NCI-H1105 treated with DMSO at 0.1 percent for 48 hours (cell line): ENCODE results near the gene NF1.

Experiments used
- DNase-seq: peaks from one replicate; lab custom pipeline; 2025; lab: John Stamatoyannopoulos, UW

The NF1 gene

DNA sequence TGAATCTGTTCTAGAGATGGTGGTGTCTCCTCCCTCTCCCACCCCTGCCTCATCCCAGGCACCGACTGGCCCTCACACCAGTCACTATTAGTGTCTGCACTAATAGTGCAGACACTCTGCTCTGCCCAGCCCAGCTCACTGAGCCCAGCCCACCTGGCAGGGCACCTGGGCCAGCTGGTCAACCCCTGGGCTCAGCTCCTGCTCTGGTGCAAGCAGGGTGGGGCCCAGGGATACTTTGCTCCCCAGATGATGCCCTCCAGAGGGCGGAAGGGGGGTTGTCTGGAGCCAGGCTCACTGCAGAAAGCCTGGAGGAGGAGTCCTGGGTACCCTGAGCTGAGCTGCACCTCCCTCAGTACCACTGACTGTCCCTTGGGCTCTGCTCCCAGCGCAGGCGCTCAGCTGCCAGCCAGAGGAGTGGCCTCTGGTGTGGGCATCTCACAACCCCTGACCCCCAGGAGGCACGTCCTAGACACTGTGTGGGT, 311.2 kb downstream of the NF1 start:
- DNase-seq, result no peak

DNA sequence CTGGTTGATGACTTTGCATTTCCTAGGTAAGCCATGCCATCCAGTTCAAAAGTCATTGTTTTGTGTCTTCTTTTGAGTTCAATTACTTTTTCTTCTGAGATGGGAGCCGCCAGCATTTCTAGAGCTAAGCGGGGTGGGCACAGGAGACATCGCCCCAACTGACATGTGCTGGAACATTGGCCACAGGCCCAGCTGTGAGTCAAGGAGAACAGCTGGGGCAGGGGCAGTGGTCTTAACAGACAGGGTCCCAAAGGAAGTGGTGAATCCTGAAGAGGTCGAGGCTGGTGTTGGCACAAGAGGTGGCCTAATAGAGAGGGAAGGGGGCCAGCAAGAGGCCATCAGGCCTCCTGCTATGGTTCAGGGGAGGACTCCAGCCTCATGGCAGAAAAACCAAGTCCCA, 313.8 kb downstream of the NF1 start:
- no peak for DNase-seq

DNA sequence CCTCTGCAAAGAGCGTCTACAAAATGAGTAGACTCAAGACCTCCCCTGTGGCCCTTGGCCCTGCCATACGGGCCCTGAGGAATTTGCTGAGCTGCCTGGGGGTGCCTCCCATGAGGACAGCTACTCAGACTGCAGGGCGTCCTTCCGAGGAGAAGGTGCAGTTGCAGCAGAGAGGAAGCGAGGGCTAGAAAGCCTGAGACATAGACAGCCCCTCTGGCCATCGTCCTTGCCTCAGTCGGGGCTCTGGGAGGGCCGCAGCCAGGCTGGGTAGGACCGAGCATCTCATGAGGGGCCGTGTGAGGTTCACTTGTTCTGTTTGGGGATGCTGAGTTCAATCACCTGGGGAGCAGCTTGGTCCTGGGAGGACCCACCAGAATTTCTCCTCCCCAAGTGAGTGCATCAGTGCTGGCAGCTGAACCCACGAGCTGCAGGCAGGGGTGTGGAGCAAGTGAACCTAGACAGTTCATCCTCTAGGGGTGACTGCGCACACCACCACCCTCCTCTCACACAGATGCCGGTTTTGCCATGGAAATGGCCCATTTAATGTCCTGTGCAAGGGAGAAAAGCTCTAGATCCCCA, 317.0 kb downstream of the NF1 start:
- no peak for DNase-seq

DNA sequence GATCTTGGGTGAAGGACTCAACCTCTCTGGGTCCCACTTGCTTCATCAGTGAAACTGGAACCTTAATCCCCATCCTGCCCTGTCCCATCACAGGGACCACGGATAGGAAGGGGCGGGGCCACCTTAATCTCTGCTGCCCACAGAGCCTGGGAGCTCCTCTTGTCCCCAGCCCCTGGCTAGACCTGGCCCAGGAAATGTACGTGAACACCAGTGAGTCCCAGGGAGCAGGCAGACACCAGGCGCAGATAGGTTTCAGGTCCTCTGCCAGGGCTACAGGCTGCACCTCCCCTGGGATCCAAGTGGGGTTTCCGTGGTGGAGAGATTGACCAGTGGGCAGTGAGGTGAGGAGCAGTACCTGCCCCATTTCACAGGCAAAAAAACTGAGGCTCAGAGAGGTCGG, 317.7 kb downstream of the NF1 start:
- no peak for DNase-seq

DNA sequence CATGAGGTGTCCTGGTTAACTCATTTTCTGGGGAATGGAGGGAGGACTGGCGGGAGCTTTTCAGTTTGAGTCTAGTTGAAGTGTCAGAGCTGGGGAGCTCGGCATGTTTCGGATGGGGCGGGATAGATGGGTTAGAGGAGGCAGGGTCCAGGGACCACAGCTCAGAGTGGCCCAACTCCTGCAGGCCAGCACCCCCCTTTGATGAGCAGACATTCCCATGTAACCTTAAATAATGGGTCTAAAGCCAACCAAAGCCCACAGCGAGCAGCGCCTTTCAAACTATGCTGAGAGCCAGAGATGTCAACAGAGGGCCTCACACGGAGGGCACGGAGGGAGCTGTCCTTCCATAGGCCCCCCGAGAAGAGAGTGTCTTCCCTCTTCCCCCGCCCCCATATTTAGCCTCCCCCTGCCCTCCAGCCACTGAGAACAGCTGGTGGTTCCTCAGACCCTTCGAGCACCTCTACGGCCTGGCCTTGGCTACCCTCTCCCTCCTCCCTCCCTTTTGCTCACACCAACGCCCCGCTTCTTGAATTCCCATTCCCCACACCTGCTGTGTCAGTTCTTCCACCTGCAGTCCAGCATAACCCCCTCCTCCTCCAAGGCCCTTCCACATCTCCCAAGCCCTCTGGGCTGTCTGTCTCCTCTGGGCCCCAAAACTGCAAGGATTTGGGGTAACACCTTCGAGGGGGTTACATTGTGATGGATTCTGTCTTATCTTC, 318.5 kb downstream of the NF1 start:
- DNase-seq, result no peak

DNA sequence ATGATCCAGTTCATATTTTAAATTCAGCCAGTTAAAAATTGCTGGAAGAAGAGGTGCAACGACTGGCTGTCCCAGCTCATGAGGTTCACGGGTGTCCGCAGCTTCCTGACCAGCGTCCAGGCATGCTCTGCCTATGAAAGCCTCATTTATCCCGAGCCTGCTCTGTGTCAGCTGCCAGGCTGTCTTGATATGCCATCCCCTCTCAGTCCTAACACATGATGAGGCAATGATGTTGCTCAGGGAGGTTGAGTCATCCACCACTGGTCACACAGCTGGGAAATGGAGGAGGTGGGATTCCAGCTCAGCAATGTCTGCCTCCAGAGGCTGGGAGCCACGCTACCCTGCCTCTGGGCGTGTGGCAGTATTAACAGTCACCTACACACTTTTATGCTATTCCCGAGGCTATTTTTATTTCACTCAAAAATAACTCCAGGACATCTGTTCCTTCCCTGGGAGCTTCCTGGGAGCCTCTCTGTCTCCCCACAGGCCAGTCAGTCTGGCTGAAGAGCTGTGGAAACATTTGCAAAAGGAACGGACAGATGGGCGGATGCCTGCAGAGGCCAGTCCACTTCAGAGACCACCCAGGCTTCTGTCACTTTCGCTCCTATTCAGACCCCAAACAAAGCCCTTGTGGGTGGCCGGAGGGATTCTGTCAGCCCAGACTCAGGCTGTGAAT, 319.2 kb downstream of the NF1 start:
- DNase-seq, result no peak

DNA sequence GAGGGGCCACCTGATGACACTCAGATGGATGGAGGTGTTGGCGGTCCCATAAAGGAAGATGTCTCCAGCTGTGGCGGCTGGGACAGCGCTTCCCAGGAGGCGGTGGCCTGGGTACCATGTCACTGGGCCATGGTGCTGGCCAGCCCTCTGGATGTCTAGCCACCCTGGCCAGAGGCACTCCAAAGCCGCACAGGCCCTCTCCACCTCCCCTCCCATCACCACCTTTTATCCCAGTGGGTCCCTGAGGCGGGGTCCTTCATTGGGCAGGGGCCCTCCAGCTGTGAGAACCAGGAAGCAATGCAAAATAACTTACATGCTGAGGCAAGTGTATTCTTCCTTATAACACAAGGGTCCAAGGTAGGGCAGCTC, 319.8 kb downstream of the NF1 start:
- DNase-seq, result no peak

DNA sequence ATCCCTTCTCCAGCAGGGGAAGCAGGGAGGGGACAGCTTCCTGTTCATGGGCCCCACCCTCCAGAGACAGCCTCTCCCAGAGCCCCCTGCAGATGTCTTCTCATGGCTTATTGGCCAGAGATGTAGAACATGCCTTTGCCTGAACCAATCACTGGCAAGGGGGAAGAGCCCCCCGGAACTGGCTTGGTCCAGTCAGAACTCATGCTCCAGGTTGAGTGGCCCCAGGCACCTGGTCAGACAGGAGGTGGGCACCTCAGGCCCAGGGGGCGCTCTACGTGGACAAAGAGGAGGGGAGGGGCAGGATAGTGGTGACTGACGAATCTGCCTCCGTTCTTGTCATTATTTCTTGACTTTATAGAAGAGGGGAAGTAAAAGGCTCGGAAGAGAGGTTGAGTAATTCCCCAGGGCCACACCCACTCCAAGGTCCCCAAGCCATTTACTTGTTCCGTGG, 320.3 kb downstream of the NF1 start:
- DNase-seq, result no peak

DNA sequence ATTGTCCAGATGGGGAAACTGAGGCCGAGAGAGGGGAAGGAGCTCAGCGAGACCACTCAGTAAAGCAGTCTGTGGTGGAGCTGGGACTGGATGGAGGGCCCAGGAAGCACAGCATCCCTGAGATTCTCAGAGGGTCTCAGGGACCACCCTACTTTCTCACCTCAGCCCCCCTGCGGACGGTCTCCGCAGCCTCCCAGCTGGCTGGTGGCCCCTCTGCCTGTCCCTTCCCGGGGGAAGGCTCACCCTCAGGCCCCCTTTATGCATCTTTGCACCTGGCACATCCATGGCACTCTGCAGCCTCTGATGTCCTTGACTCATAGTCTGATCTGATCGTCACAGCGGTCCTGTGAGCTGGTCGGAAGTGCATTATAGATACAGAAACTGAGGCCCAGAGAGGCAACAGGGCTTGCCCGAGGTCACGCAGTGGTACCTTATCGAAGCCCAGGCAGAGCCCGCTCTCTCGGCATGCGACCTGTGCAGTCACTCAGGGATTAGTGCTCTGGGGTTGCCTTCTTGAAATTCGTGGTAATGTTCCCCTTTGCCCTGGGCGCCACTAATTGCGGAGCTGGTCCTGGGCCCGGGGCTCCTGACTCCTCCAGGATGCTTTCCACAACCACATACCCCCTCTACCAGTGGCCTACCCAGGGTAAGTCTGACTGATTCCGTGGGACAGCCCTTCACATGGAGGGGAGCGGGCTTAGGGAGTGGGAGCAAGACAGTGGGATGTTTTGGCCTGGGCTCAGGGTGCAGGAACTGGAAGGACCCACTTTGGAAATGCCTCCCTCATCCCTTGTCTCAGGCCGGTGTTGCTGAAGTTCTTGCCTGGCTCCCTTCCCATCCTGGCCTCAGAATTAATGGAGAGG, 321.1 kb downstream of the NF1 start:
- DNase-seq, result no peak

DNA sequence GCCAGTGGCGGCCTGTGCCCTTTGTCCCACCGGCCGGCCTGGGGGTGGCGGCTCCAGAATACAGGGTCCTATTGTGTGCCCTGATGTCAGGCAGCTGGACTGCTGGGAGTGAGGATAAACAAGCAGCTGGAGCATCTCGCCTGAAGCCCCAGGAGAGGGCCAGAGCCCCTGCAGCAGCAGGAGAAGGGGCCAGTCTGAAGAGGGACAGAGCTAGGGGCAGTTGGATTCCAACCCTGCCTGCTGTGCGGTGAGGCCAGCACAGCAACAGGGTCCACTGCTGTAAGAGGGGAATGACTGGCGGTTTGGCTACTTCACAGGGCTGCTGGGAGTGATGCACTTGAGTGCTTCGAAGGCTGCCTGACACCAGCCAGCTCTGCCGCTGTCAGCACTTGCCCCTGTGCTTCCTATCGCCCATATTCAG, 321.7 kb downstream of the NF1 start:
- DNase-seq, result no peak

DNA sequence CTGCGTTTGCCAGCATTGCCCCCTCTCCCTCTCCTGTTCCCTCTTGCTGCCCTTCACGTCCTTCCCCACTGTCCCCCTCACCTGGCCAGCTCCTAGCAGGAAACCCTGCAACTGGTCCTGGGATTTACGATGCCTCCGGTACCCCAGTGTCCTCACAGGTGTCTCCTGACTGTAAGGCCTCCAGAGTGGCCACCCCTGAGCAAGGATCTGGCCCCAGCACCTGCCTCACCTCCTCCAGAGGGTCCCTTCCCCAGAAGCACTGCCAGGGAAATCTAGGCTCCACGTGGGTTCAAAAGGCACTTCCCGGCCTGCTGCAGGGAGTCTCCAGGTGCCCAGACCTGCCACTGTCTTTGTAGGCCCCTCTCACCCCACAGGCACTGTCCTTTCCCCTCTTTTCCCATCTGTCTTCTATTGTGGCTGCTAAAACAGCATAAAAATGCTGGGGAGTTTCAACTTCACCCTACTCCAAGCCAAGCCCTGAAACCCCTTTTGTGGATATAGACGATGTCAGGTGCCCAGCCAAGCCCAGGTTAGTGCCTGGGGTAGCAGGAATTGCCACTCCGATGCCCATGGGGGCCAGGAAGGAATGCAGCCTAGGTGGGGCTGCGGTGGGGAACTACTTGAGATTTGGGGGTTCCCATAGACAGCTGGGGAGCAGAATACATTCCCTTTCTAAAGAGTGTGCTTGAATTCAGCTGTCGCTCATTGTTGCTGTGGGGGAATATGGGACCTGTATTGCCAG, 322.4 kb downstream of the NF1 start:
- DNase-seq, result no peak

DNA sequence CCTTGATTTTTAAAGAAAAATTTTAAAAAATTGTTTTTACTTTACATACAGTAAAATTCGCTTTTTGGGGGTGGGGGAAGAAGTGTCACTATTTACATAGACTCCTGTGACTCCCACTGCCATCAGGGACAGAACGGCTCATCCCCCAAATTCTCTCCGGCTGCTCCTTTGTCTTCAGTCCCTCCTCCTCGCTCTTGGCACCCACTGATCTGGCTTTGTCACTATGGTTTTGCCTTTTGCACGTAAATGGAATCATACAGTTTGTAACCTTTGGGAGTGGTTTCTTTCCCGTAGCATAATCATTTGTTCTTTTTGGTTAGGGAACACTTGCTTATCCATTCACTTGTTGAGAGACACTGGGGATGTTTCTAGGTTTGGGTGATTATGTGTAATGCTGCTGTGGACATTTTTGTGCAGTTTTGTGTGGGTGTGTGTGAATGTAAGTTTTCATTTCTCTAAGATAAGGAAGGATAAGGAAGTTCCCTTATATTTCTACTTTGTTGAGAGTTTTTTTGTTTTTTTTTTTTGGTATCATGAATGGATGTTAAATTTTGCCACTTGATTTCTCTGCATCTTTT, 324.1 kb downstream of the NF1 start:
- no peak for DNase-seq

DNA sequence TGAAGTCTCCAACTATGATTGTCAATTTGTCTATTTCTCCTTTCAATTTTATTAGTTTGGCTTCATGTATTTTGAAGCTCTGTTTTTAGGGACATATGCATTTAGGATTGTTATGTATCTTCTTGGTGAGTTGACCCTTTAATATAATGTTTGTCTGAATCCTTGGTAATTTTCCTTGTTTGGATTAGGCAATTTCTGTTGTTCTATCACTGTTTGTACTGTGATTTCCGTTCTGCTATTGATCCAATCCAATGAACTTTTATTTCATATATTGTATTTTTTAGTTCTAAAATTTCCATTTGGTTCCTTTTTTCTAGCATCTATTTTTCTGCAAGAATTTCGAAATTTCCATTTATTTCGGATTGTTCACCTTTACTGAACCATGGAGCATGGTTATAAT, 327.7 kb downstream of the NF1 start:
- no peak for DNase-seq

DNA sequence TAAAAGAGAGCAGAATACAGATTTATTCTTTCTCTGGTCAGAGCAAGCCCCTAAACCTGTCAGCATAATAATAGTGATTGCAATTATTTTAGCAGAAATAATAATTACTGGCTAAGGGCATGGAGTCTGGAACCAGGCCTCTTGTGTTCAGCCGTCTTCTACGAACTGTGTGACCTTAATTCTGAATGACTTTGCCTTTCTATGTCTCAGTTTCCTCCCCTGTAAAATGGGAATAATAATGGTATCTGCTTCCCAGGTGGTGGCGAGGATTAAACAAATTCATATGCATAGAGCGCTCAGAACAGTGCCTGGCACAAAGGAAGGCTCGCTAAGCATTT, 330.1 kb downstream of the NF1 start:
- DNase-seq, result no peak

DNA sequence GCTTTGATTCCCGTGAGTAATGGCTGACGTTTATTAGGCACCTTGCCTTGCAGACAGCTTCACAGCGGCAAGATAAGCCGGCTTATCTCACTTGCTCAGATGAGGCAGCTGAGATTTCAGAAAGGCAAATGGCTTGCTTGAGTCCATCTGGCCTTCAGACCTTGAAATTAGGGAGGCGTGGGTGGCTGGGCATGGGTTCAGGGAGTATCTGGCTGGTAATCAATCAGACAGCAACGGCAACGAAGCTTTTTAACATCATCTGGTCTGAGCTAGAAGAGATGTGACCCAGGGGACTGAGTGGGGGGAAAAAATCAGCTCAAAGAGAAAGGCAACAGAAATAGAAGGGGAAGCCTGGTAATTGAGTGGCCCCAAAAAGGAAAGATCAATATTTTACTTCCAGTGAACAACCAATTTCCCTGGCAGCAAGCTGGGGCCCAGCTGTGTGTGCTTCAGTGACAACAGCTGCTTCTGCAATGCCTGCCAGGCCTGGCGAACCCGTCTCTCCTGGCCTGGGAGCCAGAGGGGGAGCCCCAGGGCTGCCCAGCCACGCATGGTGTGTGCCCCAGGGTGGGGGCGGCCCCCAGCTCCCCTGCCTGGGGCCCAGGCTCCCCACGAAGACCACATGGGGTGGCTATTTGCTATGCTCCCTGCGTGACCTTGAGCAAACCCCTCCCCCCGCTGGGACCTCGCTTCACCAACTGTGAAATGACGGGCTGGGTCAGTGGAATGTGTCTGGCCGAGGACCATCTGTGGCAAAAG, 330.7 kb downstream of the NF1 start:
- DNase-seq, result no peak
